Esophagus squamous epithelium (tissue), 5 donors: Measurements from ENCODE around the gene FBXL15. TPM values are rescaled to one million over a fixed set of nuclear protein-coding genes. Genes with fewer than 3 reads are reported as not detected.

ENCODE experiments used
- DNase-seq: peaks from one replicate; lab custom pipeline; 2025; lab: John Stamatoyannopoulos, UW
- H3K27ac ChIP-seq, 4 donors: fragments of 200-600 bp; sonication (generic); one replicate each; pipeline ENCODE4 v1.5.1; 2016 to 2019; ENCODE audit warnings: mild to moderate bottlenecking in 1 of 4
- H3K27me3 ChIP-seq, 4 donors: fragments of 200-600 bp; sonication (generic); 1 replicate in 3 of 4; 2 replicates in 1 of 4; pipeline versions ENCODE4 v1.5.1 to v1.6.0; 2017 to 2021; ENCODE audit warnings: antibody characterized with exemption in 1 of 4
- H3K36me3 ChIP-seq, 3 donors: fragments of 200-600 bp; sonication (generic); one replicate each; pipeline ENCODE4 v1.5.1; 2016 to 2019
- H3K4me1 ChIP-seq, 3 donors: fragments of 200-600 bp; sonication (generic); one replicate each; pipeline ENCODE4 v1.5.1; 2017 to 2019
- H3K4me3 ChIP-seq, 4 donors: fragments of 200-600 bp; sonication (generic); 1 replicate in 3 of 4; 2 replicates in 1 of 4; pipeline ENCODE4 v1.5.1; 2016 to 2019; ENCODE audit warnings: mild to moderate bottlenecking in 2 of 4, moderate library complexity in 1 of 4
- H3K9me3 ChIP-seq, 3 donors: fragments of 200-600 bp; sonication (generic); one replicate each; pipeline ENCODE4 v1.5.1; 2016 to 2019
- POLR2A ChIP-seq, 4 donors: fragments of 450-650 bp; IDR thresholded peaks; one replicate each; pipeline ENCODE4 v1.6.1; 2017; ENCODE audit warnings: antibody characterized with exemption in 4 of 4, mild to moderate bottlenecking in 4 of 4, moderate library complexity in 3 of 4
- WGBS, 2 donors: methylation state at CpG; one replicate each; pipeline ENCODE4 v1.1.5; 2018; 5-methylcytosine and 5-hydroxymethylcytosine counted together
- intact Hi-C: fragments of 100-400 bp; cut with DNase I; formaldehyde crosslinking; loops from one replicate; pipeline ENCODE4 v1.15.0; 2022
- total RNA-seq, 4 donors: library from RNA; depleted of rRNA; stranded (reverse); fragments of >200 nt; gene quantifications; one replicate each; pipeline ENCODE4 v1.1.0, GENCODE V29; 2016
- TF ChIP-seq, protein P1 (sequence below), 6 experiments: fragments of 450-650 bp in 4 of 6; fragments of 200-600 bp in 2 of 6; sonication (generic) in 2 of 6; IDR thresholded peaks; one replicate each; pipeline ENCODE4 v1.5.1; 2016 to 2019; ENCODE audit warnings: antibody characterized with exemption in 6 of 6, mild to moderate bottlenecking in 4 of 6, moderate library complexity in 4 of 6
- donor health status: DM: yes; HTN: yes; CAD: no.

Gene FBXL15
- total RNA-seq, 4 donors from 2014 or later = 10.6 to 20.2 (median 18.8) TPM

DNA sequence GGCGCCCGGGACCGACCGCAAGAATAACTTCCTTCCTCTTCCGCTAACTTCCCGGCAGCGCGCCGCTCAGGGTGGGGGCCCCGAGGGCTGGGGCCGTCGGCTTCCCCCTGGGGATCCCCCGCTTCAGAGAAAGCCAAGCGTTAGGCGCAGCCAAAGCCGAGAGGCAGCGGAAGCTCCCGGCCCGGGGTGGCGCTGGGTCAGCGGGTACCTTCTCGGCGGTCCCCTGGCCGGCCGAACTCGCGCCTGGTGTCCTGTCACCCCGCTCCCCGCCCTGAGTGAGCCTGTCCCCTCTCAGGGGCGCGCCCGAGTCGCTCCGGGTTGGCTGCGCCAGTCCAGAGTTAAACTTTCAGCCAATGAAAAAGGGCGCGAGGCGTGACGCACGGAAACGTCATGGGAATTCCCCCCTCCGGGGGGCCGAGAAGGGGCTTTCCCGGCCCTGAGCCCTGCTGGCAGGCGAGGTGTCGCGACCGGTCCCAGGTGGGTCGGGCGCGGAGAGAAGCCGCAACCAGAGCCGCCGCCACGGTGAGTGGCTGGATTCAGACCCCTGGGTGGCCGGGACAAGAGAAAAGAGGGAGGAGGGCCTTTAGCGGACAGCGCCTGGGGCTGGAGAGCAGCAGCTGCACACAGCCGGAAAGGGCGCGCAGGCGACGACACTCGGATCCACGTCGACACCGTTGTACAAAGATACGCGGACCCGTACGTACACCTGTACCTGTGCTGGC lies 26.4 kb upstream of the FBXL15 start:
- Histone ChIP-seq H3K9me3 (no peaks in the 10 kb centered on the region), H3K27ac (peak overlapping the region; percentile 91 to 99 (median 98)), H3K4me1 (peaks cover 30 to 55% (median 33%) of the 10 kb centered on the region in 3 donors), H3K27me3 (no peaks in the 10 kb centered on the region), H3K4me3 (peak overlapping the region; percentile 65 to 78 (median 75)), H3K36me3 (peaks cover 0 to 23% (median 0%) of the 10 kb centered on the region in 3 donors)
- DNase-seq = peak; percentile 78
- TF ChIP-seq, protein P1, sequence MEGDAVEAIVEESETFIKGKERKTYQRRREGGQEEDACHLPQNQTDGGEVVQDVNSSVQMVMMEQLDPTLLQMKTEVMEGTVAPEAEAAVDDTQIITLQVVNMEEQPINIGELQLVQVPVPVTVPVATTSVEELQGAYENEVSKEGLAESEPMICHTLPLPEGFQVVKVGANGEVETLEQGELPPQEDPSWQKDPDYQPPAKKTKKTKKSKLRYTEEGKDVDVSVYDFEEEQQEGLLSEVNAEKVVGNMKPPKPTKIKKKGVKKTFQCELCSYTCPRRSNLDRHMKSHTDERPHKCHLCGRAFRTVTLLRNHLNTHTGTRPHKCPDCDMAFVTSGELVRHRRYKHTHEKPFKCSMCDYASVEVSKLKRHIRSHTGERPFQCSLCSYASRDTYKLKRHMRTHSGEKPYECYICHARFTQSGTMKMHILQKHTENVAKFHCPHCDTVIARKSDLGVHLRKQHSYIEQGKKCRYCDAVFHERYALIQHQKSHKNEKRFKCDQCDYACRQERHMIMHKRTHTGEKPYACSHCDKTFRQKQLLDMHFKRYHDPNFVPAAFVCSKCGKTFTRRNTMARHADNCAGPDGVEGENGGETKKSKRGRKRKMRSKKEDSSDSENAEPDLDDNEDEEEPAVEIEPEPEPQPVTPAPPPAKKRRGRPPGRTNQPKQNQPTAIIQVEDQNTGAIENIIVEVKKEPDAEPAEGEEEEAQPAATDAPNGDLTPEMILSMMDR (IDR thresholded peaks at IDR 0.05) = peak in 4 of 6 experiments; percentile 35 to 98 (median 96)
- TF ChIP-seq POLR2A (IDR thresholded peaks at IDR 0.05) = peak in 3 of 4 donors; percentile 50 to 82 (median 75)
- WGBS, 2 donors = 0% methylated on average over 2 to 9 of the region's 71 CpGs
- intact Hi-C loops = no loop called here

DNA sequence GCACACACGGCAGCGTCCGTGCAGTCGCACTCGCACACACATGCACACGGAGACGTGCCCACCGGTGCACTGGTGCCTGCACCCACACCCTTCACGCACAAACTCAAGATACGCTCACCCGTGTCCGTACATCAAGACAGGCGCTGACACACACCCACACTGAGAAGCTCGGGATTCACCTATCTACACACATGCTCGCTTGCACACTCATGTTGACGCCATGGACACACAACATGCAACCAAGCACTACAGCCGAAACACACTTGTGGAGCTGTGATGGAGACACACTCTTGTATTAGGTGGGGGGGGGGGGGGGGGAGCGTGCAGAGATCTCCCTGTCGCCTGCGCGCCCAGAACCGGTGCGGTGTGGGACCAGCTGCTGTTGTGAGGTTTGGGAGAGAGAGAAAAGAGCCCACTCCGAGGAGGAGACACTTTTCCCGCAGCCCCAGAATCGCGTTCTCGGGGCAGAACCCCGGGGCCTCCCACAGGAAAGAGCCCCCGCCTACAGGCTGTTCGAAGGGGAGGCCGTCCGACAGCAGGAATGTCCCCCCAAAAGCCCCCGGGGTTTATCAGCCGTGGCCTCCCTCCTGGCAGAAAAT lies 25.7 kb upstream of the FBXL15 start:
- Histone ChIP-seq H3K9me3 (no peaks in the 10 kb centered on the region), H3K36me3 (peaks cover 0 to 23% (median 0%) of the 10 kb centered on the region in 3 donors), H3K4me1 (peaks cover 33 to 62% (median 37%) of the 10 kb centered on the region in 3 donors), H3K27ac (peak overlapping the region; percentile 91 to 99 (median 98)), H3K4me3 (peak overlapping the region; percentile 65 to 78 (median 75)), H3K27me3 (no peaks in the 10 kb centered on the region)
- no peak for DNase-seq
- TF ChIP-seq, protein P1 (IDR thresholded peaks at IDR 0.05) = no peak
- intact Hi-C loops = no loop called here
- 0% methylated on average over 7 to 16 of the region's 35 CpGs for WGBS, 2 donors

DNA sequence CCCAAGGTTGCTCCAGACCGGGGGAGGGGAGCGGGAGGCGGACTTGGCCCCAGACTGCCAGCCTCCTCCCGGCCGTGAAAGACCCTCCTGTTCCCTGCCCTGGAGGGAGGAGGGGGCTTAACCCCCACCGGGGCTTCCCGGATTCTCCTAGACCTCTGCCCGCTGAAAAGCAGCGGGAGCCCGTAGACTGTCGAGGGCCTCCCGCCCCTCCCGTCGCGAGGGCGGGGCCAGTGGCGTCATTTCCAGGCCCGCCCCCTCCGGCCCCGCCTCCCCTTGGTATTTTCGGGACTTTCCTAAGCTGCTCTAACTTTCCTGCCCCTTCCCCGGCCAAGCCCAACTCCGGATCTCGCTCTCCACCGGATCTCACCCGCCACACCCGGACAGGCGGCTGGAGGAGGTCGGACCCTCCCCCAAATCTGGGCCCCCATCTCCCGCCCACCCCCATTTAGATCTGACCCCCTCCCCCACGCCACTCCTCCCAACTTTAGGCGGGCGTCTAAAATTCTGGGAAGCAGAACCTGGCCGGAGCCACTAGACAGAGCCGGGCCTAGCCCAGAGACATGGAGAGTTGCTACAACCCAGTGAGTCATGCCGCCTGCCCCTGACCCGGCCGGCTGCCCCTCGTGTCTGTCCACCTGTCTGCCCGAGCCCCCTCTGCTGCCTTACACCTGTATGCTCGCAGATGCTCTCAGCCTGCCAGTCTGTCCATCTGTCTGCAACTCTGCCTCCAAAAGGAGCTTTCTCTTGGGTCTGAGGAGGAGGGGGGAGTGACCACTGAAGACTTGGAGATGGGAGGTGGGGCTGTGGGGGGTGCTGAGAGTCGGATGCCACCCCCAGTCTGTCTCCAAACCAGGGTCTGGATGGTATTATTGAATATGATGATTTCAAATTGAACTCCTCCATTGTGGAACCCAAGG lies 25.0 kb upstream of the FBXL15 start, which contains the start of gene NFKB2:
TSS of gene NFKB2 (plus strand) at position 306 of the 917 bp plus-strand sequence. CDS start at position 561, 255 bp downstream.
- H3K27ac ChIP-seq = peak within 1 kb of the TSS; percentile 91 to 99 (median 98)
- 0 to 1% methylated on average over 9 to 20 of the region's 42 CpGs for WGBS, 2 donors
- peak within 1 kb of the TSS; percentile 65 to 78 (median 75) for H3K4me3 ChIP-seq
- H3K4me1 ChIP-seq = peaks cover 33 to 69% (median 40%) of the 10 kb centered on the region in 3 donors
- H3K27me3 ChIP-seq = no peaks in the 10 kb centered on the region
- peak; percentile 50 for DNase-seq
- no peaks in the 10 kb centered on the region for H3K9me3 ChIP-seq
- intact Hi-C loops = no loop called here
- peaks cover 0 to 31% (median 4%) of the 10 kb centered on the region in 3 donors for H3K36me3 ChIP-seq
- TF ChIP-seq POLR2A (IDR thresholded peaks at IDR 0.05) = peak in 2 of 4 donors; percentile 28 to 90
- TF ChIP-seq, protein P1 (IDR thresholded peaks at IDR 0.05) = peak in 1 of 6 experiments; percentile 14

DNA sequence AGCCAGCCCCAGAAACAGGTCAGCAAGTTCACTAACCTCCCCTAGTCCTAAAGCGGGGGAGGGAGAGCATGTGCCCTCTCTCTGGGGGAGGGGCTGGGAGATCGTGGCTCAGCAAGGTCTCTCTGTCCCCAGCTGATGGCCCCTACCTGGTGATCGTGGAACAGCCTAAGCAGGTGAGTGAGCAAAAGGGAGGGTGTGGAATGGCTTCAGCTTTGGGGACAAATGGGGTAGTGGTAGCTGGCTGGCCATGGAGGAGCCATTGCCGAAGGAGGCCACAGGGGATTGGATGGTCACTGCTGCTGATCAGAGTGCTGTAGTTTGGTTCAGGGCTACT lies 24.4 kb upstream of the FBXL15 start:
- Histone ChIP-seq H3K4me1 (peaks cover 33 to 74% (median 40%) of the 10 kb centered on the region in 3 donors), H3K4me3 (peak overlapping the region; percentile 65 to 78 (median 75)), H3K27ac (peak overlapping the region; percentile 91 to 99 (median 98)), H3K9me3 (no peaks in the 10 kb centered on the region), H3K36me3 (peaks cover 3 to 37% (median 10%) of the 10 kb centered on the region in 3 donors), H3K27me3 (no peaks in the 10 kb centered on the region)
- intact Hi-C loops = no loop called here
- TF ChIP-seq, protein P1 (IDR thresholded peaks at IDR 0.05) = no peak
- TF ChIP-seq POLR2A (IDR thresholded peaks at IDR 0.05) = no peak
- no peak for DNase-seq
- WGBS, 2 donors = 20 to 40% methylated on average over 1 to 4 of the region's 4 CpGs
